AG09319 (cell line): Measurements from ENCODE around the gene CBFB.

ENCODE experiments used
- DNase-seq: peaks from one replicate; pipeline ENCODE4 v3.0.0-alpha.2; 2010; ENCODE audit warnings: low read depth; ENCODE audit errors: extremely low read depth
- TF ChIP-seq, protein P1 (sequence below): IDR thresholded peaks from 2 replicates; pipeline ENCODE4 v1.5.1; 2011; ENCODE audit warnings: low read depth, mild to moderate bottlenecking, inconsistent platforms, low read length, moderate library complexity

Gene CBFB

DNA sequence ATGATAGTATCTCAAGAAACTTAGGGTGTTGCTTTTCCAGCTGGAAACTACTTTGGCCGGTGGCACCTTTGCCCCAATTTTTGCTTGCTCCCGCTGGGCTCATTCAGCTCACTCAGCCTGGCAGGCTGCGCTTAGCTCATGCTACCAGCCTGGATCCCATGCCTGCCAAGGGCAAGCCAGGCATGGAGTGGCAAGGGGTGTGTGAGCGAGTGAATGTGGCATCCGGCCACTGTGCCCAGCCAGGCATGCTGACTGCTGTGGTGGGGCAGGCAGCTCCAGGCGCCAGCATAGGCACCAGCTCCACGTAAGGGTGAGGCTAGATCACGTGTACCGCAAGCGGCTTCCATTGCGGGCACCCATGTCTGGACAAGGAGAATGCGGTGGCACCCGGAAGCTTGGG, 112.4 kb downstream of the CBFB start:
- TF ChIP-seq, protein P1, sequence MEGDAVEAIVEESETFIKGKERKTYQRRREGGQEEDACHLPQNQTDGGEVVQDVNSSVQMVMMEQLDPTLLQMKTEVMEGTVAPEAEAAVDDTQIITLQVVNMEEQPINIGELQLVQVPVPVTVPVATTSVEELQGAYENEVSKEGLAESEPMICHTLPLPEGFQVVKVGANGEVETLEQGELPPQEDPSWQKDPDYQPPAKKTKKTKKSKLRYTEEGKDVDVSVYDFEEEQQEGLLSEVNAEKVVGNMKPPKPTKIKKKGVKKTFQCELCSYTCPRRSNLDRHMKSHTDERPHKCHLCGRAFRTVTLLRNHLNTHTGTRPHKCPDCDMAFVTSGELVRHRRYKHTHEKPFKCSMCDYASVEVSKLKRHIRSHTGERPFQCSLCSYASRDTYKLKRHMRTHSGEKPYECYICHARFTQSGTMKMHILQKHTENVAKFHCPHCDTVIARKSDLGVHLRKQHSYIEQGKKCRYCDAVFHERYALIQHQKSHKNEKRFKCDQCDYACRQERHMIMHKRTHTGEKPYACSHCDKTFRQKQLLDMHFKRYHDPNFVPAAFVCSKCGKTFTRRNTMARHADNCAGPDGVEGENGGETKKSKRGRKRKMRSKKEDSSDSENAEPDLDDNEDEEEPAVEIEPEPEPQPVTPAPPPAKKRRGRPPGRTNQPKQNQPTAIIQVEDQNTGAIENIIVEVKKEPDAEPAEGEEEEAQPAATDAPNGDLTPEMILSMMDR: no peak
- DNase-seq: no peak

DNA sequence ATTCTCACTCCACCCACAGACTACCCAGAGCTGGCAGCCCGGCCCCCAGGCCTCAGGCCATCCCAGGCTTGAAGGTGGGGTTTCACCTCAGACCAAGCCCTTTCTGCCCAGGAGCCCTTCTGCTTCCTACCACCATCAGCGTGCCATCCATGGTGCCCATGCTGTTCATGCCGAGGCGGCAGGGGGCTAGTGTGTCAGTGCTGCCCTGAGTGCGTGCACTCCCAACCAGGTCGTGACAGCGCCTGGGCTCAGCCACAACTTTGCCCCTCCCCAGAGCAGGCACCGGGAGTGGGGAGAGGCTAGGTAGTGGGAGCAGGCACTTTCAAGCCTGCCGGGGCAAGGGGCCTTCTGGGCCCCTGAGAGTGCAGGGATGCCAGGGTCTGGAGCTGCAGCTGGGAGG, 113.4 kb downstream of the CBFB start:
- TF ChIP-seq, protein P1: no peak
- DNase-seq: no peak

DNA sequence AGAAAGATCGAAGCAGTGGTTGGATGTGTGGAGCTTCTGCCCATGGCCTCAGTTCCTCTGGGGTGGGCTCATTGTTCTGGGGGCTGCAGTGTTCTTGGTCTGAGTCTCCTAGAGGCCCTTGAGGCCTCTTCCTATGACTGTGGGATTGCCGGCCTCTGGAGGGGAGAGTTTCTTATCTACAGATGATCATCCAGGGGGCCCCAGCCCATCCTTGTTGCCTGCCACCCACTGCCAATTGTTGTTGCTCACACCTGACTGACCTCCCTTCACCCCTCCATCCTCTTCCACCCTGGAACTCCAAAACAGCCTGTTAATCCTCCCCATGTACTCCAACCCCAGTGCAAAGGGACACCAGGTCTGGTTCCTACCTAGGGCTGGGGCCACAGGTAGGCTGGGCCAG, 116.0 kb downstream of the CBFB start:
- no peak for DNase-seq
- TF ChIP-seq, protein P1: no peak

DNA sequence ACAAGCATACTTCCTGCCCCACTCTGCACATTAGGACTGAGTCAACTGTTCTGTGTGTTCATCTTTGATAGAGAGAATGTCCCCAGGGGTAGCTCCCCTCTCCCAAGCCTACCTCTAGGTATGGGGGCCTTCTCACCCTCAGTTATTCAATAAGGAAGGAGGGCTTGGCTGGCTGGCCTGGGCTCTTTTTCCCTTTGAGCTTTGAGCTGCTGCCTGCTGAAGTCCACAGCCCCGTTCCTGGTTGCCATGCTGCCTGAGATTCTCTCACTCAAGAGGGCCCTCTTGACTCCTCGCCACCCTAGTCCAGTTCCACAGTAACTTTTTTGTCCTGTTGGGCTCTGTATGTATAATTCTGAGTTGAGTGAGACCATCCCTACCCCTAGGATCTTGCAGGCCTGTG, 116.8 kb downstream of the CBFB start:
- DNase-seq: no peak
- TF ChIP-seq, protein P1: no peak

DNA sequence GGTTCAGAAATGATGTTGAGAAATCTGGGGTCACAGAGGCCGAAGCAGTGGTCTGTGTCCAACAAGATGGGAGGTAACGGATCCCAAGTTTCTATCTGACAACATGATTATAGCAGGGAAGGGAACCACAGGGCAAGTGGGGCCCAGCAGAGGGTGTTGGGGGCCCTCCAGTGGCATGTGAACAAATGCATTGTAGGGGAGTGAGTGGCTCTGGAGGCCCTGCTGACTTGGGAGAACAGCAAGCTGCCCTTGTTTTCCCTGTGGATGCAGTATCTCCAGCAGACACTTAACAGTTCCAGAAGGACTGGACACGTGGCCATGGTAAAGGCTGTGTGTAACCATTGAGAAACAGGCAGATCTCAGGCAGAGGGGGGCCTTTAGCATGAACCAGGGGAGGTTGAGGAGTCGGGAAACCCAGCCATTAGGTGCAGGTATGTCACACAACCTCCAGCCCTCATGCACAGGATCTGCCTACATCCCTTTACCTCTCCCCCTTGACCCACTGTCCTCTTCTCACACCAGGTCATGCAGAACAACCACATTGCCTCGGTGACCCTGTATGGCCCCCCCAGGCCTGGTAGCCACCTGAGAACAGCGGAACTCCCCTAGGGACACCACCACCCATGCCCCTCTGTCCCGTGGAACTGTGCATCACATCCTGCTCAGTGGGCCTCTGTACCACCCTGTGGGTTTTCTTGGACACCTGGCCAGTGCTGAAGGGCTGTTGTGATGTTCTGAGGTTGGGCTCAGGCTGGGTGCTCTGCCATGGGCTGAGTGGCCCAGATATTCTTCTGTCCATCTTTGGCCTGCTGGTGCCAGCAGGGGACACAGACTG, 117.8 kb downstream of the CBFB start:
- no peak for DNase-seq
- TF ChIP-seq, protein P1: no peak; the same call in 1 of the 2 replicates

DNA sequence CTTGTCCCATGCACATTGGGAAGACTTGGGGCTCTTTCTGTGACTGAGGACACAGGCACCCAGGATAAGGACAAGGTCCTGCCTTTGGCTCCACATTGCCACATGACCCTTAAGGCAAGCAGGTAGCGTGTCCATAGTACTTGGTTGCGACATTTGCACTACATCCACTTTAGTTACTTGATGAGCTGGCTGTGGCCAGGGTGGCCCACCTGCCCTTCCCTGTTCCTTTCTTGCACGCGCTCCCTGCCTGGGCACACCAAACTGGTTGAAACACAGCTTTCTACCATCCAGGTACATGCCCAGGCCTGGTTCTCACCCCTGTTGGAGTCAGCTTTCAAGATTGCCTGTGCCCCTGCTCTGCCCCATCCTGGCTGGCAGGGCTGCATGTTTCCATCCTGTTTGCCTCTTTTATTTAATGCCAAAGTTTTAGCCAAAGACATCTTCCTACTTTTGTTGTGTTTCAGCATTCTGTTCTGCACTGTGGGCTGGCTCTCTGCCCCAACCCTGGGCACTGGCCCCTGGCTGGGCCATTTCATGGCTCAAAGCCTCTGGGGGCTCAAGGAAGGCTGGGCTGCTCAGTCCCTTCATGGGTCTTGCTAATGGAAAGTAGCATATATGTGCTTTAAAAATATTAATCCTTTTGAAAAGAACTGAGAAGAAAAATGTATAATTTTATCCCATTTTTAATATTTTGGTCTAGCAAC, 118.6 kb downstream of the CBFB start:
- TF ChIP-seq, protein P1: no peak
- DNase-seq: no peak

DNA sequence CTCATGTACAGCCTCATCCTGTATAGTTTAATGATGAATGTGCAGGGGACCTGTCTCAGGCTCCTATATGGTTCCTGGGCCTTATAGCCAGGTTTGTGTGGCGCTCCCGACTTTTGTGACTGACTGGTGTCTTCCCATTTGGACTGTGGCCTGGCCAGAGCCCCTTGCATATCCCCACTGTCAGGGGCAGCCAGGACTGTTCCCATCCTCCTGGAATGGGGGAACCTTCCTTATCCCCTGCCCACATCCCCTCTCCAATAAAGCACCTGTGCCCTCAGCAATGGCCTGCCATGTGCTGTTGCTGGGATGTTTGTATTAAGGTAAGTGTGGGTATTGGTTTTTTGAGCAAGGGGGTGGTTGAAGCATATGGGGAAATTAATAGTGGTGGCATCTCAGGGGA, 119.3 kb downstream of the CBFB start:
- no peak for DNase-seq
- TF ChIP-seq, protein P1: no peak
